Stimulated activated CD8-positive, alpha-beta memory T cell treated with anti-CD3 and anti-CD28 coated beads, Interleukin-4, amount 100 ng/mL, for 4 hours (primary cell): ENCODE measurements around the gene CORO1C.

Experiments
- DNase-seq, 2 donors: peaks; one replicate each; pipeline ENCODE4 v3.0.0-alpha.2; 2020; ENCODE audit warnings: low read depth in 2 of 2, low spot score in 1 of 2

The CORO1C gene

DNA sequence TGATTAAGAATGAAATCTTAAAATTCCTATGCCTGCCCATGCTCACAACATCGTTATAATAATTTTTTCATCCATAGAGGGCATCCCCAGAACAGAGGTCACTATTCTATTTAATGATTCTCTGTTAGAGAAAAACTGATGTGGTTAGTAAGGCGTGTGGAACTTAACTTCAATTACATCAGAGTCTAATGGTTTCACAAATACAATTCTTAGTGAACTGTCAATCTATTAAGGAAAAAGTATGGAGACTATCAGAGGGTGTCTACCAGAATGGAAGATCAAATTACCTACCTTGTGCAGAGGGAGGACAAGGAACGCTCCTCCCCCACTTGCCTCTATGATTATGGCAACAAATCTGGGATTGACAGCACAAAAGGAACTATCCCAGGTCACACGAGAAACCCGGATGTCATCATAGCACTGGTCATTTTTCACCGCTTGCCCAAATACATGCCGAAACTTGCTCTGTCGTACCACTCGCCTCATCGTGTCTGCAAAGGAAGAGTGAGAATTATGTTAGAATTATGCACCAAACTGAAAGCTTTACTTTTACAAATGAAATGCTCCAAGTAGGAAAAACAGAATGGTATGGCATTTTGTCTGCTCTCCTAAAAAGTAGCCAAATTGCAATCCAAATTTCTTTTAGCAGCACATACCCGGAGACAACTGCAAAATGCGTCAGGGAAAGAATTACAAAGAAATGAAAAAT is 30.3 kb downstream of the CORO1C start:
- DNase-seq: no peak

DNA sequence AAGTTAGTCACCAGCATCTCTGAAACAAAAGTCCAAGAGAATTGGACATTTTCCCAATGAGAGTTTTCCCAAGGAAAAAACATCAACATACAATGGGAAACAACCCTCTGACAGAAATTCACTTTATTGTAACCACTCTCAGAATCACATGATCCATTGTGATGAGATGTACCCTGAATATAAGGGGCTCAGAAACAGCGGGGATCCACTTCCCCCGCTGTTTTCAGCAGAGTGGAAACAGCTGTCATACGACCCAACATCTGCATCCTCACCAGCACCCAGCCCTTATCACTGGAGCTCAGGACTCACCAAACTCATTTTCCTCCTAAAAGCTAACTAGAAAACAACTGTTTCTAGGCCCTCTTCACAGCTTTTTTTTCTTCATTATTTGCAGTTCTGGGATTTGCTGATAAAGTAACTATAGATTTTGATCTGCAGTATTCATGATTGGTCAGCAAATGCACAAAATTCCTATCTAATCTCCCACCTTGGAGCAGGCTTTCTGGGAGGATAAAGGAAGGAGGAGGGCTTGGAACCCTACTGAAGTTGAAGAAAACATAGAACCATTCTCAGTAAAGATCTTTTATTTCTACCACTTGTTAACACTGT is 31.3 kb downstream of the CORO1C start:
- no peak for DNase-seq

DNA sequence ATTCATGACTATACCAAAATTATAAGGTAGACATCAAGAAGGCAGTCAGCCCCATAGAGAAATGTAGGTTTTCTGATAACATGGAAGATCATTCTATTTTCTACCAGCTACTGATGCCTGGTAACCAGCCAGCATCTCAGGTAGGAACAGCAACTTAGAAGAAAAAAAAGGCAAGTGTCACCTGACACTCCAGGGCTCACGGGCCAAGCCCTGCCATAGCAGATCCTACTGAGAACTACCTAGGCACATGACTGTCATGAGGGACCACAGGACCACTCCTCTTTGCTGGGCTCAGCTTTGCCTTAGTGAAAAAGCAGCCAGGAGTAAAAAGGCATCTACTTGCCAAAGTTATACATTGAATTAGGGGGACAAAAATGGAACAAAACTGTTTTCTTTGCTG is 33.4 kb downstream of the CORO1C start:
- DNase-seq: no peak

DNA sequence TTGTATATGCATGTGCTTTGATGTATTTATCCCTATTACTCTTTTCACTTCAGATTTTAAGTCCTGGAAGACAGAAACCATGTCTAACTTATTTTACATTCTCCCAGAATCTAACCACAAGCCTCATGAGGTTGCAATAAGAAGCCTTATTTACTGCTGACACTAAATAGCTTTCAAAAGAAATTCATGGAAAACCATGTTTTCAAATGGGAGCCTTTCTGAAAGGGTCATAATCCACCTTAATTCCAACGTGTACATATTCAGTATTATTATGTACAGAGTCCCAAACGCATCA is 34.4 kb downstream of the CORO1C start:
- no peak for DNase-seq

DNA sequence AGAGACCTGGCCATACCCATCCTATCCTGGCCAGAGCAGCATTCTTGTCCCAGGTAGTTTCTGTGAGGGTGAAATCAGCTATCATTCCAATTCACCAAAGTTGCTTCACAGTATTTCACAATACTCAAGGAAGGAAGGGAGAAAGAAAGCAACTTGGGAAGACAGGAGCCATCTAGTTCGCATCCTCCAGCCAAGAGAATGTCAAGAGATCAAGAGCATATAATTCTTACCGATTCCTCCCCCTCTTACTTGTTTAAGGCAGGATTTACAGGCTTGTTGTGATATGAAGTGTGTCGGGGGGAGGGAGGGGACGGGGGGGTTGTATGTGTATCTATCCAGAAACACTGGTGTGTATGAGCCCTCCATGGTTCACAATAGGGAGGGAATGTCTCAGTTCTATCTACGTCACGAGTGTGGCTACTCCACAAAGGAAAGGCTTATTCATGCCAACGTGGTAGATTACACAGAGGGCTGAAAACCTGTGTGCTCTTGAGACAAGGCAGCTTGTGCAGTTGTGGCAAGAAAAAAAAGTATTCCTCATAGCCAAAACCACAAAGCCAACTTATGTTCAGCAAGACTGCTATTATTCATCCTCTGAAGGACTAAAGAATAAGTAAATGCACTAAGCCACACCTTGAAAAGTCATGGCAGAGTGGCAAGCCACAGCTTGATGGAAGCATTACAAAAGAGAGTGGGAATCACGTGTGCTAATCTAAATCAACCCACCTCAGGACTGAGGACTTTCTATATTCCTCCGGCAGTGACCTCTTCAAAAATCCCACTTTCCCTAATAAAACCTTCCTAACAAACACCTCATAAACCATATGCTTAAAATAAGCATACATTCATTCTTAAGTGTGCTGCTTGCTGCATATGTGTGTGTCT is 35.0 kb downstream of the CORO1C start:
- DNase-seq: no peak

DNA sequence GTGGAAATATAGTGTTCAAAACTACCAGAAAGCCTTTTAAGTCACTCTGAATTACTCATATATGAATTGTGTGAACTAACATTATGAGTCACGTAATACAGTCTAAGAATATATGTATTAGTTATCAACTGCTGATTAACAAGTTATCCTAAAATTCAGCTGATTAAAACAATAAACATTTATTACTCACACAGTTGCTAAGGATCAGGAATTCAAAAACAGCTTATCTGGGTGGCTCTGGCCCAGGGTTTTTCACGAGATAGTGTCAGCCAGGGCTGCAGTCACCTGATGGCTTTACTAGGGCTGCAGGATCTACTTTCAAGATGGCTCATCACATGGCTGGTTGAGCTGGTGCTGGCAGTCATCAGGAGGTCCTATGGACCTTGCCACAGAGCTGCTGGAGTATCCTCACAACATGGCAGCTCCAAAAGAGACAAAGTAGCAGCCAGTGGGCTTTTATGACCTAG is 36.5 kb downstream of the CORO1C start:
- no peak for DNase-seq

DNA sequence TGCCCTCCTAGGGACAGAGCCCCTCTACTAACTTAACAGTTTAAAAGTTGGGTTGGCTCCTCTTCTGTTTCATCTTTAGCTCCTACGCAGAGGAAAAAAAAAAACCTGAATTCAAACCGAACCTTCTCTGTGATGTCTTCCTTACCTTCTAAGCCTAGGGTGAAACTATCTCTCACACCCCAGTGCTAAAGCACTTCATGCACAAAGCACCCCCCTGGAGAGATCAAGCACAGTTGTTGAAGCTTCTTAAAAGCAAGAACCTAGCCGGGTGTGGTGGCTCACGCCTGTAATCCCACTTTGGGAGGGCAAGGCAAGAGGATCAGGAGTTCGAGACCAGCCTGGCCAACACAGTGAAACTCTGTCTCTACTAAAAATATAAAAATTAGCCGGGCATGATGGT is 37.6 kb downstream of the CORO1C start:
- DNase-seq: no peak

DNA sequence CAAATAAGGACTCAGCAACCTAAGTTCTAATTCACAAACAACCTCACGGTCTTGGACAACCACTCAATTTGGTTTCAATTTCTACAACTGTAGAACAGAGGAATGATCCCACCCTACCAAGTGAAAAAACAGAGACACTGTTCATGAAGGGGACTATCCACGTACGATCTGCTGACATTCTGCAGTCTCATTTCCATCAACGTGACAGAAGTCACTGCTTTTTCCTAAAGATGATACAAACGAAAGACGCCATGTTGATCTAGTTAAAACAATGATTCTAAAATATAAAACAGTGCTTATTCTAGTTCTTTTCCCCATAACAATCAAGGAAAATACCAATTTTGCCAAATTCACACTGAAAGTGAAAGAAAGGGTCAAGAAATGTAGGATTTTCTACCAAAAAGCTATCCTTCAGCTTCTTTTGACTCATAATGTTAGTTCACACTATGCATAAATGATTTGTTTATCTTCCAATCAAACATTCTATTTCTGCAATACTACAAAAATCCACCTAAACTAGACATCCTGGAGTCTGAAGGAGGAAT is 38.1 kb downstream of the CORO1C start:
- DNase-seq: no peak

DNA sequence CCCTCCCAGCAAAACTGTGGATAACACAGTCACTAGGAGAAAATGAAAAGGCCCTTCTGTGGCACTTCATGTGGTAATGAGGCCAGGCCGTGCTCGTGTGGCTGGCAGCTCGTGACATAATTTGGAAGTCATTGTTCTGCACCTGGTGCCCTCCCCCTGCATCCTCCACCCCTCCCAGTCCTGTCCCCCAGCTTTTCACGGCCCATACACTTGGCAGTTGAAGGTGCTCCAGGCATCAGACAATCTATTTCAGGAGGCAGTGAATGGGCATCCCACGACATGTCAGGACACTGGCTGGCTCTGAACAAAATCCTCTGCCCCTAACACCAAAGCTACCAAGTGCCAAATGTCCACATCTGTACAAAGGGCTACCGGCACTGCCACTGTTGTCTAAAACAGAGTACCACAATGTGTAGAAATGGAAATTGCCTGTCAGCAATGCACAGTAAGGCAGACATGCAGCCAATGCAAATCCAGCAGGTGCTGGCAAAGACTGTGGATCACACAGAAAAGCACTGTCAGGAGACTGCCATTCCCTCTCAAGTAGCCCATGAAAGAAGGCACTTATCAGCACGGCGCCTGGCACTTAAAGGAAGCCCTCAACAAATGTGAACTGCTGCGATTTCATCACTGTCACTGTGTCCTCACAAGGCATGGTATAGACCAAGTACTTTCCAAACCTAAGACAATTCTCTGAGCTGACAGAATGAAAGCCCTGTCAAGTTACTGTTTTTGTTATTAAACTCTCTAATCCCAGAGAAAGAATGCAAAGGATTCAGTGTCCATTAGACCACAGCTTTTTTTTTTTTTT is 39.1 kb downstream of the CORO1C start:
- no peak for DNase-seq

DNA sequence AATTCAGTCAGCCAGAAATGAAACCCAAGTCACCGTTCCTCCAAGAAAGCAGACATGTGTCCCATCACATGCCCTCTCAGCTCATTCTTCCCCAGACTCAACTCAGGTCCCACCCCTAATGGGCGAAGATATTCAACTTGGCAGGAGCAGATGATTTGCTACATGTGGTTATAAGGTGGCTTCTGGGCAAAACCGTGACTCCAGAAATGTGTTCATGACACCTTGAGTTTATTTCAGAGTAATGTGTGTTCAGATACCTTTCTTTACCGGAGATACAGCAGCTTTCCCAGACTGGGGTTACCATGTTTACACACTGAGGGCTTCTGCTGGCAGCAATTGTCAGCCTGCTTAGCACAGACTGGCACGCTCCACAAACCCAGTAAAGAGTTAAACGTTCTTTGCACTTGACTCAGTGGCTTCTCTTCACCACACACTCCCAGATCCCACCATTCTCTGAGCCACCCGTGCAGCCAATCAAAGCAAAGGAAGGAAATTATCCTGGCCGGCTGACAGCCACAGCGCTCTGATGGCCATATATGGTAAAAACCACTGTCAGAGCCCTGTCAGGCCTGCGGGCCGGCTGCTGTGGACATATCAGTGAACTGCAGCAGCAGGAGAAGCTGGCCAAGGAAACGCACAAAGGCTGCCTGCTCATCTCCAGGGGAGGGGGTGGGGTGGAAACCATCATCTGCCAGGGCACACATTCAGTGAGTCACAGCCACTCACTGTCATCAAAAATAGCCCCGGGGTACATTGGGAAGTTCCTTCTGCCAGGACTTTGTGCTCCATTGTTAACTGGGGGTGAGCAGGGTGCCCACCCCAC is 39.9 kb downstream of the CORO1C start:
- DNase-seq: peak; percentile 35 to 52

DNA sequence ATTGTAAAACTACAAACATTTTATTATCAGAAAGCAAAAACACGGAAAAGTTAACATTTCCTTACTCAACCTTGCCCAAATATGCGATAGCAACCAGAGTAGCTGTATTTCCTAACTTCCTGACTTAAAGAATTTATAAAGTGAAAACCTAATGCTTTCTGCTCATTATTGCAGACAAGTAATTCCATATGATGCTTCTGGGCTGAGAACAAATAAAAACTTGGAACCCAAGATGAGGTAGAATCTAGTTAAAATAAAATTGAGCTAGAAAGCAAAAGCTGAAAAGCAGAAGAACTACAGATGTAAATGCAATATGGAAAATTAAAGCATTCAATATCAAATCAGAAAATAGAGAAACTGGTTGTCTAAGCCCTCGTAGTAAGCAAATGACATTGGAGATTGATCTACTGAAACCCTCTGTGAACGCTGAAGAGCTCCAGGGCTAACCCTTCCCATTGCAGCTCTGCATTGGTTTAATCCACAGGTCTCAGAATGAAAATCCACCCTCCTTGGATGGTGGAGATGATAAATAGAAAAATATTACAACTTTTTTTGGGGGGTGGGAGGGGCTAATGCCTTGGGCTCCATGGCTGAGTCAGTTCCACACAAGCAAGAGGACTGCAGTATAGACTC is 40.7 kb downstream of the CORO1C start:
- DNase-seq: no peak

DNA sequence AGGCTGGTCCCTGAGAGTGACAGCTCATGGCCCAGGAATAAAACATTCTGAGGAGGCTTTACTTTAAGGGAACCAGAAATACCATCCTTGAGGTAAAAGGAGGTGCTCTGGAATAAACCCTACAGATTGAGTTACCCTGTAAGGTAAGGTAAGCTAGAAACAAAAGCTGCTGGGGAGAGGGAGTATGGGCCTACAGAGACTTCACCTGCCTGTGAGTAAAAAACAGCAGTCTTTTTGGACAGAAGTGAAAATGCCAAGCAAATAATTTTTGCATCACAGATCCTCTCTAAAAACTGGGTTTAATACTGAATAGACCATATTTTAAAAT is 41.2 kb downstream of the CORO1C start:
- no peak for DNase-seq

DNA sequence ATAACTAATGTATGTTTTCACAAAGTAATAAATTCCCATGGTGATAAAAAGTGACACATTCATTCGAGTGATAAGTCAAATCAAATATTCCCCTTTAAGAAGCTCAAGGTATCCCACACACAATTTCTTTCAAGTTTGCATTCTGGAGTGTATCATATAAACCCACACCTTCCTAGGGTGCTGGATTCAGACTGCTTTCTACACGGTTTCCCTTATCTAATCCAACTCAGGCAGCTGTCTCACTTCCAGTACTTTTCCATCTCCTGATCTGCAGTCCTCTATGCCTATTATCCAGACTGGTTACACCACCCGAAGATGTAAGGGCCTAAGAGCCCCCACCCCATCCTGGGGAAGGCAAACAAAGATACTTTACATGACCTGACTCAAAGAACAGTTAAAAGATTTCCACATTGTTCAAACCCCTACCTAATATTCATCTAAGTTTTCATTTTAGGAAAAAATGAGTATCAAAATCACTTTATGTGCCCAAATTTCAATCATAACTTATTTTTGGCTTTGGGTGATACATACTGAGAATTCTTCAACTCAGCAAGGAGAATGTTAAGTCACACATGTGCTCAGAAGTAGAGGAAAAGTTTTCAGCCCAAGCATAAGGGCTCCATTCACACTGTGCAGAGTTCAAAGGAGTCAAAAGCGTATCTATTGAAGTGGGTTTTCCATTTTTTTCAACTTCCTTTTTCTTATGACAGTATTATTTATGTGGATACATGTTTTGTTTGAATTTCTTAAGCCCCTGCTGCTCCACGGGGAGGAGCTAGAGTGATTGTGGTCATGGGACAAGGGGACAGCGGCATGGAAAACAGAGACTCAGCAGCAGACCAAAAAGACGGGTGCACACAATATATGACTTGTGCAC is 41.8 kb downstream of the CORO1C start:
- DNase-seq: no peak

DNA sequence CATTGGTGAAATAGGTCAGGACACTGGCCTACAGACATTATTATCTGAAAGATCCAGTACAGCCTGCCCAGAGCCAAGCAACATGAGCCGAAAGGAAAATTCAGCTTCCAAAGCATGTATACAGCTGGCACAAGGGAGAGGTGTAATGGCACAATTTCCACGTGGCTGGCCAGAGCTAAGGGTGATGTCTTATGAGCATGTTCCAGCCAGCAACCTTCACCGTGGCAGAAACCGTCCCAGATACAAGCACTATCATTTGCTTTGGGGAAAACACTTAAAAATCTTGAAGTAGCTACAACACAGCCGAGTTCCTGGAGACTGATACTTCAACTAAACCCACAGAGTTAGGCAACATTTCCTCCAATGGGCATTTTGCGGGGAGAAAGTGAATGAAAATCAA is 44.5 kb downstream of the CORO1C start:
- no peak for DNase-seq

DNA sequence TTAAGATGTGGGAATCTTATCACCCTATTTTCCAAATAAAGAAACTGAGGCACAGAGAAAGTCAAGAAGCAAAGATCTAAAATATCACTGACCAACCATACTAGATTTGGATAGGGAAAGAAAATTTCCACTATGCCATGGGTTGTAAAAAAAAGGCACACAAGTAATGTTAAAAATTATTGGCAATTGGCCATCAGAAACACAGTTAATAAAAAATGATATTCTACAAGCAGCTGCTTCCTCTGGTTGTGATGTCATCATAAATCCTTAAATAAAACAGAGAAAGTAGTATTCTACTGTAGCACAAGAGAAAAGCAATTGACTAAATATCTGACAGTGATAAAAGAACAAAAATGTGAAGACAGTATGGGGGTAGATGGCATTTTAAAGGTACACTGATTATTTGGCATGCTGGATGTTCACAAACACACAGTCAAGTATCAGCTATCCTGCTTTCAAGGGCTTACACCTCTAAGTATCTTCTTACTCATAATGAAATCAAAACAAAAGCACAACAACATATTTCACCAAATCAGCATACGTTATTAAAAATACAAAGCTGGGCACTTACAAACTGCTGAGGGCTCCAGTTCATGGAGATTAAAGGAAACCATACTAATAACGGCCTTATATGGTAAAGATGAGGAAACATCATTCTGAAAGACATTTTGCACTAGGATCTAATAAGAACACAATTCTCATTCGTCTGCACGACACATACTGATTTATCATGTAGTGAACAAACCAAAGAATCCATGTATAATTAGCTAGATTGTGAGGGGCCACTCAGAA is 45.7 kb downstream of the CORO1C start:
- no peak for DNase-seq

DNA sequence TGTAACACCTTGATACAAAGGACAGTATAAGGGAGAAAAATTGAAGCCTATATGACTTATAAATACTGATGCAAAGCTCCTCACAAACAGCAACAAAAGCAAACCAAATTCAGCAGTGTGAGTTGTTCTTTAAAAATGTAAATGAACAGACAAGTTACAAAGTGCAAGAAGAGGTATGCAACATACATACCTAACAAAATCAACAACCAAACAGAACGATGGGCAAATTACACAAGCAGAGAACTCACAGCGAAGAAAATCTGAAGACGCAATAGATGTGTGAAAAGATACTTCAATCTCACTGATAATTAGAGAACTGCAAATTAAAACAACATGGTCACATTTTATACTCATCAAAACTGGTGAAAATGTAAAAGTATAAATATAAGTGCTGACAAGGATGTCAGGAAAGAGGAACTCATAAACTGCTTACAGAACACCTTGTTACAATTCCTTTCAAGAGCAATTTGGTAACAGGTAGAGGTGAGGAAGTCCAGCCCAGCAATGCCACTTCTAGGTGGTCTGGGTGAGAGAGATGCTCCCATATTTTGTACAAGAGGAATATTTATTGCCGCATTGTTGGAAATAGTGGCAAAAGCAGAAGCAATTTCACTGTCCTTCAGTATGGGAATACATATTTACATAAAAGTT is 47.3 kb downstream of the CORO1C start:
- DNase-seq: no peak

DNA sequence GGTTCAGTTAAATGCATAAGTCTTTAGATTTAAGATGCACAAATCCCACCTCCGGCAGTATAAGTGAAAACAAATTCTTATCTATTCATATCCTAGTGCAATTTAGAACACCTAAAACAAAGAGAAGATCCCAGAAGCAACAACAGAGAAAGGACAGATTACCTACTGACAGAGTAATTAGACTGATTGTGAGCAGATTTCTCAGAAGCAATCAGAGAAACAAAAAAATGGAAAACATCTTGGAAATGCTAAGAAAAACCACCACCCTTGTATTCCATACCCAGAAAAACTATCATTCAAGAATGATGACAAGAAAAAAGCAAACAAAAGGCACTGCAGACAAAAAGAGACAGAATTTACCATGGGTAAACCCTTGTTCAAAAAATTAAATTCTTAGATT is 50.0 kb downstream of the CORO1C start:
- DNase-seq: no peak
